ENCODE measurements around the gene MARVELD1. TPM values are rescaled to one million over a fixed set of nuclear protein-coding genes. Genes with fewer than 3 reads are reported as not detected.
"Not testable (repeated sequence)": the region's sequence is repeated elsewhere in the genome, so short reads cannot be mapped to it uniquely, and the experiment has no call there.

Gene MARVELD1
- total RNA-seq, 2 donors from 2014 or later: 24.9 to 37.0 TPM

- ATAC-seq (no peak), DNase-seq (no peak)
- intact Hi-C loops (cut with DNase I, micrococcal nuclease): loop anchor here in 1 of 2 donors (10.0 kb wide), 1 partner anchor 47 kb away; the partner anchor contains the start of gene ZFYVE27
Observed at GRCh38 chr10:97687785-97688781, 25.4 kb upstream of the MARVELD1 start.

GRCh38 chr10:97689559-97690020 is 23.9 kb upstream of the MARVELD1 start:
- ATAC-seq (no peak), DNase-seq (no peak)
- intact Hi-C loops (cut with DNase I, micrococcal nuclease): loop anchor here in 1 of 2 donors (10.0 kb wide), 1 partner anchor 45 kb away; the partner anchor contains the start of gene ZFYVE27

GRCh38 chr10:97690133-97690532 is 23.4 kb upstream of the MARVELD1 start:
- ATAC-seq (no peak), DNase-seq (no peak)
- intact Hi-C loops (cut with DNase I, micrococcal nuclease): no loop called here

DNA sequence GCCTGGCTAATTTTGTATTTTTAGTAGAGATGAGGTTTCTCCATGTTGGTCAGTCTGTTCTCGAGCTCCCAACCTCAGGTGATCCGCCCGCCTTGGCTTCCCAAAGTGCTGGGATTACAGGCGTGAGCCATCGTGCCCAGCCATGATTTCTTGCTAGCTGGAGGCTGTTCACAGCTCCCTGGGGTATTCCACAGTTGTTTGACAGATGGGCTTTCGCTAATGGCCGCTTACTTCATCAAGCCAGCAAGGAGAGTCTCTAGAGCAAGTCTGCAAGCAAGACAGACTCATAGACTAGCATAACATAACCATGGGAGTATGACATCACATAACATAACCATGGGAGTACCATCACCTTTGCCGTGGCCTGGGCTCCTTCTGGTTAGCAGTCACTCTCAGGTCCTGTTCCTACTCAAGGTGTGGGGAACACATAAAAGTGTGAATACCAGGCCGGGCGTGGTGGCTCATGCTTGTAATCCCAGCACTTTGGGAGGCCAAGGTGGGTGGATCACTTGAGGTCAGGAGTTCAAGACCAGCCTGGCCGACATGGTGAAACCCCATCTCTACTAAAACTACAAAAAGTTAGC is 15.4 kb upstream of the MARVELD1 start:
- DNase-seq; intact Hi-C loops (cut with DNase I, micrococcal nuclease): not testable (repeated sequence)
- peak; percentile 29 for ATAC-seq

- DNase-seq (peak in 1 of 2 donors; percentile 41), ATAC-seq (peak; percentile 69)
- intact Hi-C loops (cut with DNase I, micrococcal nuclease): no loop called here
Observed at GRCh38 chr10:97701438-97702069, 12.0 kb upstream of the MARVELD1 start.

GRCh38 chr10:97703398-97704067 is 10.0 kb upstream of the MARVELD1 start:
- DNase-seq (no peak), ATAC-seq (no peak)
- intact Hi-C loops (cut with DNase I, micrococcal nuclease): no loop called here

DNA sequence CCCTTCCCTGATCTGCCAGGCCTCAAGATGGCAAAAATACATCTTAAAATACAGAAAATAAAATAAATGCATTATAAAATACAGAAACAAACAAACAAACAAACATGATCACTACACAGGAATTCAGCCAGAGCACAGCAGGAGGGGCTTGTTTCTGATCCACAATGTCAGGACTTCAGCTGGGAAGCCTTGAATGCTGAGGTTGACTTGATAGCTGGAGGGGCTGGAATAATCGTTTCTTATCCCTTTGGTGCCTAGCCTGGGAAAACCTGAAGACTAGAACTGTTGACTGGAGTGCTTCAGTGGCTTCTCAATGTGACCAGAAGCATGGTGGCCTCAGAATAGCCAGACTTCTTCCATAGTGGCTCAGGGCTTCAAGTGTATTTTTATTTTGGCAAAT is 9.2 kb upstream of the MARVELD1 start:
- intact Hi-C loops (cut with DNase I, micrococcal nuclease): no loop called here
- no peak for DNase-seq
- ATAC-seq: no peak

DNA sequence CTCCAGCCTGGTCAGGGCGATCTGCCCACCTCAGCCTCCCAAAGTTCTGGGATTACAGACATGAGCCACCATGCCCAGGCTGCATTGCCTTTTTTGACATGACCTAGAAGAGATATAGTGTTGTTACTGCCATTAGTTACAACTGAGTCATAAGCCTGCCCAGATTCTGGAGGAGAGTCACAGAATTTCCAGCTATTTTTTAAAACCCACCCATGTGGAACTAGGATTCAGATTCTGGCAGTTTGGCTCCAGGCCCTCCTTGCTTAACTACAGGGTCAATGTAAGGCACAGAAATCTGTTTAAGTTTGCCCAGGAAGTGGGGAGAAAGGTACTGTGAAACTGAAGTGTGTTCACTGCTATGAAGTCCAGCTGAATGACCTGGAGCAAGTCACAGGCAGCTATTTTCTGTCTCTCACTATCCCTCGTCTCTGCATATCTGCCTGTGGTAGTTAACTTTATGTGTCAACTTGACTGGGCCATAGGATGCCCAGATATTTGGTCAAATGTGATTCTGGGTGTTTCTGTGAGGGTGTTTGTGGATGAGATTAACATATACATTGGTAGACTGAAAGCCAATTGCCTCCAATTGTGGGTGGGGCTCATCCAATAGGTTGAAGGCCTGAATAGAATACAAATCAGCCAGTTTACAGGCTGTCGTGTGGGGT is 8.4 kb upstream of the MARVELD1 start:
- no peak for ATAC-seq
- no peak for DNase-seq
- intact Hi-C loops (cut with DNase I, micrococcal nuclease): no loop called here

- intact Hi-C loops (cut with DNase I, micrococcal nuclease): no loop called here
- no peak for DNase-seq
- ATAC-seq: no peak
Observed at GRCh38 chr10:97707134-97707861, 6.2 kb upstream of the MARVELD1 start.

DNA sequence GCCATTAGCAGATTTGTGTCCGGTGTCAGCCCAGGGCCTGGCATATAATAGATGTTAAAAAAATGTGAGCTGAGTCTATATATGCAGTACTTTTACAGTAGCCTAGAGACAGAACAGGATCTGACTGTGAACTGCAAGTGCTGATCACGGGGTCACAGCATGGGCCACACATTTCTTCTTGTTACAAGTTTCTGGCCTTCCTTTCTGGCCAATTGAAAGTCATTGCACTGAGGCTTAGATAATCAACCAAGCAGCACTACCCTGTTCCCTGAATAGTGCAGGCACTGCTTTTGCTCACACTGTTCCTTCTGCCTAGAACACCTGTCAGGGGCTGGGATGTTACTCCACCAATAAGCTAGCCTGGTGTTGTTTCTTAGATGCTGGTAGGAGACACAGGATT is 5.4 kb upstream of the MARVELD1 start:
- intact Hi-C loops (cut with DNase I, micrococcal nuclease): no loop called here
- no peak for ATAC-seq
- DNase-seq: no peak

DNA sequence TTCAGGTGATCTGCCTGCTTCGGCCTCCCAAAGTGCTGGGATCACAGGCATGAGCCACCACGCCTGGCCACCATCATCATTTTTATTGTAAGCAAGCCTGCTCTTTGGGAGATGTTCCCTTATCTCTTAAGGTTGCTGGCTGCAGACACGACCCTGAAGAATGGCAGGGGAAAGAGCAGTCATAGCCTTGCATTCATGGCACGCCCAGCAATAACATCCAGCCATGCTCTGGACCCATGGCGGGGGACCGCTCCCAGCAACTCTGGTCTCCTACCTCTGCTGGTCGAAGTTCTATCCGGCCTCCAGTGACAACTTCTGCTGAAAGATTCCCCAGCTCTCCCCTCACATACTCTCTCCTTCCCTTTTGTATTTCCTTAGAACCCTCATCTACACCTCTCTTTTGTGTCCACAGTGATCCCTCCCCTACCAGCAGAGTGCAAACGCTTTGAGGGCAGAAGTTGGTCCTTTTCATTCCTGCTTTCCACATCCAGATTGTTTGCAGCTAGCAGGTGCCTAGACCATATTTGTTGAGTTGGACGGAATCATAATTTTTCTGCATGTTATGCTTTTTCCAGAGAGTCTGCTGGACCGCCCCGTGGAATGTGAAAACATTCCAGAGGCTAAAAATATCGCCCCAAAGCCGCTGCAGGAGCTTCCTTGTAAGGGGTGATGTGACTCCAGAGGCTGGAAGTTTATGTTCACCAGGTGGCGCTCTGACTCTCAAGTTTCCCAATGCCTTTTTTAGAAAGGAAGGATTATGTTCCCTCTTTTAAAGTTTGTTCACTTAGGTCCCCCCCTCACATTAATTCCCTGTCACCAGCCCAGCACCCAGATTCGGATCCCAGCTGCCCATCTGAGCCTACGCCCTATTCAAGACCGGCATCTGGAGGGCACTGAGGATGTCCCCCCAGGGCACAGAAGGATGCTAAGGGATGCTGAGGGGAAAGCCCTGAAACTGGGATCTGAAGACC is 4.3 kb upstream of the MARVELD1 start:
- intact Hi-C loops (cut with DNase I, micrococcal nuclease): no loop called here
- DNase-seq (peak; percentile 68 to 83), ATAC-seq (peak; percentile 34)

DNA sequence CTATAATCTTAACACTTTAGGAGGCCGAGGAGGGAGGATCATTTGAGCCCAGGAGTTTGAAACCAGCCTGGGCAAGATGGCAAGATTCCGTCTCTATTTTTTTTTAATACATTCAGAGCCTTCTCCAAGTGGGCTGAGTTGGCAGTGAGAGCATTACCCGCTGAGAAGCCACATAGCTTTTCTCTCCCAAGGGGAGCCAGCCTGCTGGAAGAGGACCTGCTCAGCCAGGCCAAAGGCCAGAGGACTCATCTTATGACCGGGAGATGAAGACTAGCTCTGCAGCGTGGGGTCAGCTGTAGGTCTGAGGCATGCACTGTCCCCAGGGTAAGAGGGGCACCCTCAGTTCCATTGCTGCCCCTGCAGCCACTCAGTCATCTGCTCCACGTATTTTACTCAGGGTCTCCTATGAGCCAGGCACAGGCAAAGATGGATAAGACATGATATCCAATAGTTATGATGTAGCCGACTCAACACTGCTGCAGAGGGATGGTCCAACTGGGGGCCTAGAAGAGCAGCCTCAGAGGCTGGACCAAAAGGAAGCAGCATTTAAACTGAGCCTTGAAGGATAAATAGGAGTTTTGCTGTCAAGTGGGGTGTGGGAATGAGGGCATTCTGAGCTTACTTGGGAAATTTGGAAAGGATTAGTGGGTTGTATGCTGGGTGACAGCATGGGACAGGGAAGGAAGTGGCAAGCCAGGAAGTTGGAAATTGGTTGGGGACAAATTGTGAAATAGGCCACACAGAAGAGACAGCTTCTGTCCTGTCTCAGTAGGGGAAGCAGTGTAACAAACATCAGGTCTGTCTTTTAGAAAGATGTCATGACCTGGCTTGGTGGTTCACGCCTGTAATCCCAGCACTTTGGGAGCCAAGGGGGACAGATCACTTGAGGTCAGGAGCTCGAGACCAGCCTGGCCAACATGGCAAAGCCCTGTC is 1.6 kb upstream of the MARVELD1 start:
- DNase-seq: no peak
- intact Hi-C loops (cut with DNase I, micrococcal nuclease): no loop called here
- ATAC-seq: no peak

DNA sequence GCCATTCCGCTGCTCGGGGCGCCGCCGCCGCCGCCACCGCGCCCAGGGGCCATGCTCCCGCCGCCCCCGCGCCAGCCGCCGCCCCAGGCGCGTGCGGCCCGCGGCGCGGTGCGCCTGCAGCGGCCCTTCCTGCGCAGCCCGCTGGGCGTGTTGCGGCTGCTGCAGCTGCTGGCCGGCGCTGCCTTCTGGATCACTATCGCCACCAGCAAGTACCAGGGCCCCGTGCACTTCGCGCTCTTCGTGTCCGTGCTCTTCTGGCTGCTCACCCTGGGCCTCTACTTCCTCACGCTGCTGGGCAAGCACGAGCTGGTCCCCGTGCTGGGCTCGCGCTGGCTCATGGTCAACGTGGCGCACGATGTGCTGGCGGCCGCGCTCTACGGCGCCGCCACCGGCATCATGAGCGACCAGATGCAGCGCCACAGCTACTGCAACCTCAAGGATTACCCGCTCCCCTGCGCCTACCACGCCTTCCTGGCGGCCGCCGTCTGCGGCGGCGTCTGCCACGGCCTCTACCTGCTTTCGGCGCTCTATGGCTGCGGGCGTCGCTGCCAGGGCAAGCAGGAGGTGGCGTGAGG is 383 bp downstream of the MARVELD1 start:
- DNase-seq: peak; percentile 76 to 79
- intact Hi-C loops (cut with DNase I, micrococcal nuclease): no loop called here
- ATAC-seq: peak; percentile 55

GRCh38 chr10:97714401-97715258 is 1.1 kb downstream of the MARVELD1 start:
- peak; percentile 56 for ATAC-seq
- intact Hi-C loops (cut with DNase I, micrococcal nuclease): no loop called here

More at GRCh38 chr10:97714401-97715258, 1.1 kb downstream of the MARVELD1 start:
- DNase-seq: peak; percentile 74 to 77

All from left colon (tissue), 2 donors.